IMR-90 (cell line): ENCODE data around the gene SAMSN1. TPM values are rescaled to one million over a fixed set of nuclear protein-coding genes. Genes with fewer than 3 reads are reported as not detected.

Experiments used
- ATAC-seq: fragments of 200-7000 bp; cut with Tn5 transposase; 2 replicates; pipeline ENCODE4 v1.9.1; 2020; ENCODE audit warnings: low read depth, mild to moderate bottlenecking, moderate library complexity
- BruUV-seq: library from RNA; stranded (reverse); fragments of 400-500 nt; replicated peaks from 2 replicates; lab custom pipeline; 2021; lab: Mats Ljungman, UMichigan
- CTCF ChIA-PET: fragments of 300-600 bp; formaldehyde crosslinking; extraction: SDS; loops from one replicate; lab custom pipeline; 2021; ENCODE audit warnings: antibody characterized with exemption; lab: Yijun Ruan, JAX
- POLR2A ChIA-PET: fragments of 300-600 bp; sonication (Branson Sonifier 250); formaldehyde crosslinking; loops from one replicate; lab custom pipeline; 2022; ENCODE audit warnings: antibody characterized with exemption; ENCODE audit not compliant: unreplicated experiment; lab: Charles Lee
- DNase-seq: peaks from one replicate; pipeline ENCODE4 v3.0.0; 2013
- H2AFZ ChIP-seq: replicated peaks from 2 replicates; pipeline ENCODE3; 2013; ENCODE audit warnings: low read length, mild to moderate bottlenecking; ENCODE audit not compliant: poor library complexity
- H2AK5ac ChIP-seq: 2 replicates; pipeline ENCODE4 v1.6.1; 2013; ENCODE audit warnings: low read depth, low read length, inconsistent platforms
- H2AK9ac ChIP-seq: replicated peaks from 2 replicates; pipeline ENCODE3; 2013; ENCODE audit warnings: mild to moderate bottlenecking, low read depth, low read length, moderate library complexity; ENCODE audit not compliant: poor library complexity
- H2BK120ac ChIP-seq: 2 replicates; pipeline ENCODE4 v1.6.1; 2013; ENCODE audit warnings: low read depth, low read length, inconsistent platforms
- H2BK15ac ChIP-seq: 3 replicates; pipeline ENCODE4 v1.6.1; 2013; ENCODE audit warnings: low read depth, low read length, inconsistent platforms
- H2BK20ac ChIP-seq: 2 replicates; pipeline ENCODE4 v1.6.1; 2013; ENCODE audit warnings: low read depth, mild to moderate bottlenecking, inconsistent platforms, low read length, moderate library complexity
- H2BK5ac ChIP-seq: 2 replicates; pipeline ENCODE4 v1.6.1; 2013; ENCODE audit warnings: mild to moderate bottlenecking, low read depth, low read length, inconsistent platforms; ENCODE audit not compliant: poor library complexity, severe bottlenecking
- H3K14ac ChIP-seq: replicated peaks from 2 replicates; pipeline ENCODE4 v1.6.1; 2013; ENCODE audit warnings: low read depth, low read length, inconsistent platforms
- H3K18ac ChIP-seq: 2 replicates; pipeline ENCODE4 v1.6.1; 2013; ENCODE audit warnings: low read depth, low read length, control low read depth
- H3K23ac ChIP-seq: 2 replicates; pipeline ENCODE4 v1.6.1; 2013; ENCODE audit warnings: low read depth, low read length, inconsistent platforms
- H3K27ac ChIP-seq: 2 replicates; pipeline ENCODE4 v1.5.1; 2013; ENCODE audit warnings: mild to moderate bottlenecking, control low read depth, low read length; ENCODE audit not compliant: insufficient read depth
- H3K27me3 ChIP-seq: 2 replicates; pipeline ENCODE4 v1.6.1; 2013; ENCODE audit warnings: low read length; ENCODE audit not compliant: control insufficient read depth, insufficient read depth
- H3K36me3 ChIP-seq: 2 replicates; pipeline ENCODE4 v1.6.1; 2013; ENCODE audit warnings: low read length, mixed read lengths; ENCODE audit not compliant: control insufficient read depth, insufficient read depth
- H3K4ac ChIP-seq: 2 replicates; pipeline ENCODE4 v1.6.1; 2013; ENCODE audit warnings: low read depth, low read length, inconsistent platforms
- H3K4me1 ChIP-seq: 2 replicates; pipeline ENCODE4 v1.6.1; 2013; ENCODE audit warnings: low read length, mixed read lengths; ENCODE audit not compliant: control insufficient read depth, insufficient read depth
- H3K4me2 ChIP-seq: 2 replicates; pipeline ENCODE4 v1.6.1; 2013; ENCODE audit warnings: low read depth, mild to moderate bottlenecking, control low read depth, low read length, moderate library complexity
- H3K4me3 ChIP-seq: 2 replicates; pipeline ENCODE4 v1.5.1; 2013; ENCODE audit warnings: low read depth, mild to moderate bottlenecking, control low read depth, low read length, moderate library complexity; ENCODE audit not compliant: insufficient read depth
- H3K56ac ChIP-seq: 2 replicates; pipeline ENCODE4 v1.6.1; 2013; ENCODE audit warnings: low read length, inconsistent platforms; ENCODE audit not compliant: insufficient read depth; ENCODE audit errors: extremely low read depth
- H3K79me1 ChIP-seq, 2 experiments: 2 replicates each; pipeline ENCODE4 v1.6.1; 2013; ENCODE audit warnings: low read length in 2 of 2, inconsistent platforms in 1 of 2, low read depth in 1 of 2
- H3K9ac ChIP-seq: 2 replicates; pipeline ENCODE4 v1.6.1; 2013; ENCODE audit warnings: low read depth, low read length, control low read depth
- H3K9me1 ChIP-seq: 2 replicates; pipeline ENCODE4 v1.6.1; 2013; ENCODE audit warnings: low read length, inconsistent platforms; ENCODE audit not compliant: insufficient read depth
- H3K9me3 ChIP-seq: 2 replicates; pipeline ENCODE4 v1.6.1; 2013; ENCODE audit warnings: low read length; ENCODE audit not compliant: control insufficient read depth, insufficient read depth
- H4K20me1 ChIP-seq: 2 replicates; pipeline ENCODE4 v1.6.1; 2013; ENCODE audit warnings: low read length, inconsistent platforms; ENCODE audit not compliant: insufficient read depth
- H4K5ac ChIP-seq: 2 replicates; pipeline ENCODE4 v1.6.1; 2013; ENCODE audit warnings: mild to moderate bottlenecking, low read depth, low read length, control low read depth
- H4K8ac ChIP-seq, 2 experiments: 2 replicates each; pipeline ENCODE4 v1.6.1; 2013; ENCODE audit warnings: low read depth in 2 of 2, low read length in 2 of 2, control low read depth in 1 of 2, inconsistent platforms in 1 of 2
- H4K91ac ChIP-seq: 2 replicates; pipeline ENCODE4 v1.6.1; 2013; ENCODE audit warnings: low read depth, low read length, inconsistent platforms; ENCODE audit not compliant: insufficient read depth
- BHLHE40 ChIP-seq: fragments of 150-350 bp; IDR thresholded peaks from 2 replicates; pipeline ENCODE4 v1.6.1; 2016; ENCODE audit warnings: mild to moderate bottlenecking, low read depth, low read length
- CEBPB ChIP-seq: IDR thresholded peaks from 2 replicates; pipeline ENCODE4 v1.6.1; 2012; ENCODE audit warnings: low read depth, low read length, improper control_type of control experiment
- CHD1 ChIP-seq: IDR thresholded peaks from 2 replicates; pipeline ENCODE4 v1.6.1; 2012; ENCODE audit warnings: low read depth, low read length, improper control_type of control experiment
- FOS ChIP-seq: fragments of 150-350 bp; IDR thresholded peaks from 2 replicates; pipeline ENCODE4 v1.6.1; 2016; ENCODE audit warnings: low read depth, low read length
- MAZ ChIP-seq: IDR thresholded peaks from 2 replicates; pipeline ENCODE4 v1.6.1; 2012; ENCODE audit warnings: low read depth, mild to moderate bottlenecking, low read length, improper control_type of control experiment, moderate library complexity, borderline replicate concordance
- NFE2L2 ChIP-seq: fragments of 150-350 bp; IDR thresholded peaks from 2 replicates; pipeline ENCODE4 v1.6.1; 2016; ENCODE audit warnings: low read depth, mild to moderate bottlenecking, low read length
- POLR2A ChIP-seq: IDR thresholded peaks from 2 replicates; pipeline ENCODE4 v1.6.1; 2012; ENCODE audit warnings: mild to moderate bottlenecking, low read depth, low read length
- WGBS, 2 experiments: methylation state at CpG; one replicate each; pipeline versions ENCODE4 v1.1.5 to v1.1.7; 2013; ENCODE audit warnings: missing lambda C conversion rate in 2 of 2; ENCODE audit not compliant: insufficient read length in 1 of 2; ENCODE audit errors: extremely low coverage in 2 of 2; 5-methylcytosine and 5-hydroxymethylcytosine counted together
- dilution Hi-C: fragments of 300-500 bp; cut with HindIII; formaldehyde crosslinking; loops from one replicate; pipeline ENCODE4 v1.14.3; 2018; ENCODE audit warnings: low sequenced_read_pairs; ENCODE audit not compliant: unreplicated experiment
- in situ Hi-C: fragments of 300-500 bp; cut with MboI; formaldehyde crosslinking; loops from 3 replicates; pipeline ENCODE4 v1.14.3; 2019; ENCODE audit warnings: low sequenced_read_pairs, inconsistent platforms, mixed read lengths
- intact Hi-C: fragments of 100-400 bp; cut with micrococcal nuclease; formaldehyde crosslinking; loops from 2 replicates; pipeline ENCODE4 v1.10.0; 2022
- polyA plus RNA-seq, 3 experiments: library from polyadenylated mRNA; depleted of rRNA; stranded (reverse); fragments of >200 nt; gene quantifications; 2 replicates each; pipeline ENCODE4 v1.2.3, GENCODE V29; 2012; ENCODE audit warnings: low replicate concordance in 1 of 3
- total RNA-seq: library from RNA; depleted of rRNA; stranded (reverse); fragments of >200 nt; gene quantifications from 2 replicates; pipeline ENCODE4 v1.2.3, GENCODE V29; 2012
- TF ChIP-seq, protein P1 (sequence below): fragments of 150-350 bp; IDR thresholded peaks from 2 replicates; pipeline ENCODE4 v1.6.1; 2016; ENCODE audit warnings: low read depth, mild to moderate bottlenecking, low read length, moderate library complexity, borderline replicate concordance

Gene SAMSN1
- total and polyA plus RNA-seq, 2 of the 4 experiments (the other 2 are of a cell fraction): not detected

DNA sequence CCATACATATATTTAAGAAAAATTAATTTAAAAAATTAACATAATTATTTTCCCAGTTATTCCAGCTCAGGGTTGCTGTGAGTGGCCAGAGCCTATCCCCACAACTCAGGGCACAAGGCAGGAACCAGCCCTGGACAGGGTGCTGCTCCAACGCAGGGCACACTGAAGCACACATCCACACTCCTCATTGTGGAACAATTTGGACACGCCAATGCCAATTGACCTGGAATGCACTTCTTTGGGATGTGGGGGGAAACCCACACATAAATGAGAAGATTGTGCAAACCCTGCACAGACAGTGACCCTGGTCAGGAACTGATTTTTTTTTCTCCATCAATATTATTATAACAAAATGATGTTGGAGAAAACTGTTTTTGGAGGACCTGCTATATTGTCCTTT lies 23.4 kb downstream of the SAMSN1 start:
- peaks cover 3% of the 10 kb centered on the region; the same call in 1 of the 2 replicates for H3K9me3 ChIP-seq
- WGBS, 2 experiments: no CpG with 5 or more reads among the region's 2 CpGs
- dilution Hi-C loops (no loop called here), in situ Hi-C loops (no loop called here), intact Hi-C loops (no loop called here)
- no peaks in the 10 kb centered on the region for H3K36me3 ChIP-seq
- BruUV-seq: no TSS peak
- no peaks in the 10 kb centered on the region for H3K79me1 ChIP-seq
- ATAC-seq: no peak
- no peak overlapping the region for H3K4me2 ChIP-seq
- H4K91ac ChIP-seq: no peak overlapping the region
- no peak overlapping the region for H2AFZ ChIP-seq
- no peak overlapping the region for H2BK15ac ChIP-seq
- no peak overlapping the region for H3K9ac ChIP-seq
- no peak overlapping the region for H2BK120ac ChIP-seq
- H3K27ac ChIP-seq: no peak overlapping the region
- no peak overlapping the region for H4K8ac ChIP-seq
- no peaks in the 10 kb centered on the region for H3K27me3 ChIP-seq
- H4K5ac ChIP-seq: no peak overlapping the region
- H3K4me3 ChIP-seq: no peak overlapping the region
- no peak overlapping the region for H2AK9ac ChIP-seq
- no peak overlapping the region for H2BK5ac ChIP-seq
- no peak overlapping the region for H3K23ac ChIP-seq
- no peak for TF ChIP-seq CEBPB
- no peak for TF ChIP-seq CHD1
- TF ChIP-seq MAZ: no peak
- no peak for TF ChIP-seq FOS
- TF ChIP-seq POLR2A: no peak
- no peak for TF ChIP-seq NFE2L2
- TF ChIP-seq, protein P1, sequence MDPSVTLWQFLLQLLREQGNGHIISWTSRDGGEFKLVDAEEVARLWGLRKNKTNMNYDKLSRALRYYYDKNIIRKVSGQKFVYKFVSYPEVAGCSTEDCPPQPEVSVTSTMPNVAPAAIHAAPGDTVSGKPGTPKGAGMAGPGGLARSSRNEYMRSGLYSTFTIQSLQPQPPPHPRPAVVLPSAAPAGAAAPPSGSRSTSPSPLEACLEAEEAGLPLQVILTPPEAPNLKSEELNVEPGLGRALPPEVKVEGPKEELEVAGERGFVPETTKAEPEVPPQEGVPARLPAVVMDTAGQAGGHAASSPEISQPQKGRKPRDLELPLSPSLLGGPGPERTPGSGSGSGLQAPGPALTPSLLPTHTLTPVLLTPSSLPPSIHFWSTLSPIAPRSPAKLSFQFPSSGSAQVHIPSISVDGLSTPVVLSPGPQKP: no peak
- TF ChIP-seq BHLHE40: no peak
- no peaks in the 10 kb centered on the region for H3K4me1 ChIP-seq
- no peaks in the 10 kb centered on the region for H3K9me1 ChIP-seq
- DNase-seq: no peak
- H3K4ac ChIP-seq: no peak overlapping the region
- no peak overlapping the region for H3K14ac ChIP-seq
- H2AK5ac ChIP-seq: no peak overlapping the region
- ChIA-PET POLR2A (no interaction called here), CTCF (no interaction called here)
- no peak overlapping the region for H2BK20ac ChIP-seq
- H3K56ac ChIP-seq: no peak overlapping the region
- no peaks in the 10 kb centered on the region for H4K20me1 ChIP-seq
- H3K18ac ChIP-seq: no peak overlapping the region
